ENCODE data around the gene PRKCE. TPM values are rescaled to one million over a fixed set of nuclear protein-coding genes. Genes with fewer than 3 reads are reported as not detected.

PRKCE gene
- total RNA-seq, 2 donors from 2014 or later, result 7.2 to 25.4 TPM

DNA sequence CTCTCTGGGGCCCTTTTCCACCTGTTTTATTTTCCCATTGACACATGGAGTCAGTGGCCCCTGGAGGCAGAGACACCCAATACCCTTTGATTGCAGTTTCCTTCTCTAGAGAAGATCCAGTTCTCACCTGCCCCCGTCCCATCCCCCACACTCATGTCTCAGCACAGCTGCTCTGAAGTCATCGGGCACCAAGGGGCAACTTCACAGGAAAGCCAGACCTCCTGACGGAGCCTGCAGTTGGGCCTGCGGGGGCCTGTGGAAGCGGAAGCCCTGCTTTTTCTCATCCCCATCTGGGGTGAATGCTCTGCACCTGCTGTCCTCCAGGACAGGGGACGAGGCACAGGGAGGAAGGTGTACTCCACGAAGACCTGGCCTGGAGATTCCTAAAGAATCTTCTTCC, 337.4 kb downstream of the PRKCE start:
- H3K9me3 ChIP-seq, result no peaks in the 10 kb centered on the region
- H3K36me3 ChIP-seq, result no peaks in the 10 kb centered on the region
- intact Hi-C loops (cut with DNase I), result no loop called here
- H3K4me1 ChIP-seq (replicated peaks), result peaks cover 10% of the 10 kb centered on the region
- no peak overlapping the region for H3K27ac ChIP-seq
- TF ChIP-seq, protein P1, sequence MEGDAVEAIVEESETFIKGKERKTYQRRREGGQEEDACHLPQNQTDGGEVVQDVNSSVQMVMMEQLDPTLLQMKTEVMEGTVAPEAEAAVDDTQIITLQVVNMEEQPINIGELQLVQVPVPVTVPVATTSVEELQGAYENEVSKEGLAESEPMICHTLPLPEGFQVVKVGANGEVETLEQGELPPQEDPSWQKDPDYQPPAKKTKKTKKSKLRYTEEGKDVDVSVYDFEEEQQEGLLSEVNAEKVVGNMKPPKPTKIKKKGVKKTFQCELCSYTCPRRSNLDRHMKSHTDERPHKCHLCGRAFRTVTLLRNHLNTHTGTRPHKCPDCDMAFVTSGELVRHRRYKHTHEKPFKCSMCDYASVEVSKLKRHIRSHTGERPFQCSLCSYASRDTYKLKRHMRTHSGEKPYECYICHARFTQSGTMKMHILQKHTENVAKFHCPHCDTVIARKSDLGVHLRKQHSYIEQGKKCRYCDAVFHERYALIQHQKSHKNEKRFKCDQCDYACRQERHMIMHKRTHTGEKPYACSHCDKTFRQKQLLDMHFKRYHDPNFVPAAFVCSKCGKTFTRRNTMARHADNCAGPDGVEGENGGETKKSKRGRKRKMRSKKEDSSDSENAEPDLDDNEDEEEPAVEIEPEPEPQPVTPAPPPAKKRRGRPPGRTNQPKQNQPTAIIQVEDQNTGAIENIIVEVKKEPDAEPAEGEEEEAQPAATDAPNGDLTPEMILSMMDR (IDR thresholded peaks at IDR 0.05), result no peak
- TF ChIP-seq POLR2AphosphoS5 (IDR thresholded peaks at IDR 0.05) (no peak), POLR2A (IDR thresholded peaks at IDR 0.05) (no peak)
- 81% methylated on average over 7 of the region's 7 CpGs for WGBS
- no peak overlapping the region for H3K4me3 ChIP-seq
- no peaks in the 10 kb centered on the region for H3K27me3 ChIP-seq (replicated peaks; ENCODE audit: insufficient read depth)
- DNase-seq (ENCODE audit: low spot score), result no peak

DNA sequence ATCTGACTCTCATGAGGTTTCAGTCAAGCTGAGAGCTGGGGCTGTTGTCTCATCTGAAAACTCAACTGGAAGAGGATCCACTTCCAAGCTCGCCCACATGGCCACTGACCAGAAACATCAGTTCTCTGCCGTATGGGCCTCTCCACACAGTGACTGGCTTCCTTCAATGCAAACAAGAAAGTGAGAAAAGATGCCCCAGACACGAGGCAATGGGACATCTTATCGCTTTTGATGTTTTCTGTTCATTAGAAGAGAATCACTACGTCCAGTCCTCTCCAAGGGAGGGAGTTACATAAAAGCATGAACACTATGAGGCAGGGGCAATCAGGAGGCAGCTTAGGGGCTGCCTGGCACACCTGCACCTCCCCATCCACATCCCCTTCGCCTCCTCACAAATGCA, 338.7 kb downstream of the PRKCE start:
- intact Hi-C loops (cut with DNase I), result loop anchor here (5.0 kb wide), 1 partner anchor 372 kb away; no protein-coding TSS in a partner anchor
- H3K27ac ChIP-seq, result no peak overlapping the region
- peaks cover 10% of the 10 kb centered on the region for H3K4me1 ChIP-seq (replicated peaks)
- no peak for DNase-seq (ENCODE audit: low spot score)
- TF ChIP-seq POLR2A (IDR thresholded peaks at IDR 0.05), result no peak
- TF ChIP-seq, protein P1 (IDR thresholded peaks at IDR 0.05), result no peak
- H3K9me3 ChIP-seq, result no peaks in the 10 kb centered on the region
- 90% methylated on average over 6 of the region's 6 CpGs for WGBS
- no peak overlapping the region for H3K4me3 ChIP-seq
- H3K36me3 ChIP-seq, result no peaks in the 10 kb centered on the region
- no peaks in the 10 kb centered on the region for H3K27me3 ChIP-seq (replicated peaks; ENCODE audit: insufficient read depth)

DNA sequence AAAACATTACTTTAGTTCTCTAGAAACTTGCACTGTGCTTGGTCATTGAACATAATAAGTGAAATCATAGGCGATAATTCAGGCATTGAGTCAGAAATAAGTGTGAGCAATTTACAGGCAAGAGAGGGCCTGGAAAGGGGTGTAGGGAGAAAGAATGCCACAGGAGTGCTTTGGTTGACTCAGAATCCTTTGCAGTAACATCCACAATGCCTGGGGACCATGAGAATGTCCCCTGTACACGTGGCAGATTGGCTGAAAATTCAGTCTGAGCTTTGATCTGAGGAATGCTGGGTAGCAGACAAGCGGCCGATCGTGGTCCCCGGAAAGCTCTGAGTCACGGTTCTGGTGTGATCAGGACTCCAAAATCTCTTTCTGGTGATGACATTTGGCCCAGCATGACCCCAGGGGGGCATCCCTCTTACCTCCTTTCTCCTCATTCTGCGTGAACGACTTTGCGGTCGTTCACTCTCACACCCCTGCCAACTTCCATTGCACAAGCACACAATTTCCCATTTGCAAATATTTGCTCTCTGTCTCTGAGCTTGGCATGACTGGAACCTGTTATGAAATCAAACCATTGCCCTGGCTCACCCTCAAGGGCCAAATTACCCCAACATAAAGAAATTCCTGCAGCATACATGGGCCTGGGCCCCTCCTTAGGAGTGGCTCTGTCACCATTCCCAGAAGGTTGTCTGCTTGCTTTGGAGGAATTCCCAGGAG, 340.7 kb downstream of the PRKCE start:
- WGBS, result 31% methylated on average over 11 of the region's 11 CpGs
- Histone ChIP-seq H3K27ac (peak overlapping the region; percentile 34 to 60), H3K9me3 (no peaks in the 10 kb centered on the region), H3K36me3 (no peaks in the 10 kb centered on the region), H3K4me3 (no peak overlapping the region), H3K4me1 (replicated peaks) (peaks cover 10% of the 10 kb centered on the region), H3K27me3 (replicated peaks; ENCODE audit: insufficient read depth) (no peaks in the 10 kb centered on the region)
- TF ChIP-seq, protein P1 (IDR thresholded peaks at IDR 0.05), result no peak
- TF ChIP-seq POLR2AphosphoS5 (IDR thresholded peaks at IDR 0.05) (peak; percentile 87), POLR2A (IDR thresholded peaks at IDR 0.05) (no peak)
- intact Hi-C loops (cut with DNase I), result loop anchor here (5.0 kb wide), 1 partner anchor 370 kb away; no protein-coding TSS in a partner anchor
- DNase-seq (ENCODE audit: low spot score), result peak; percentile 87

DNA sequence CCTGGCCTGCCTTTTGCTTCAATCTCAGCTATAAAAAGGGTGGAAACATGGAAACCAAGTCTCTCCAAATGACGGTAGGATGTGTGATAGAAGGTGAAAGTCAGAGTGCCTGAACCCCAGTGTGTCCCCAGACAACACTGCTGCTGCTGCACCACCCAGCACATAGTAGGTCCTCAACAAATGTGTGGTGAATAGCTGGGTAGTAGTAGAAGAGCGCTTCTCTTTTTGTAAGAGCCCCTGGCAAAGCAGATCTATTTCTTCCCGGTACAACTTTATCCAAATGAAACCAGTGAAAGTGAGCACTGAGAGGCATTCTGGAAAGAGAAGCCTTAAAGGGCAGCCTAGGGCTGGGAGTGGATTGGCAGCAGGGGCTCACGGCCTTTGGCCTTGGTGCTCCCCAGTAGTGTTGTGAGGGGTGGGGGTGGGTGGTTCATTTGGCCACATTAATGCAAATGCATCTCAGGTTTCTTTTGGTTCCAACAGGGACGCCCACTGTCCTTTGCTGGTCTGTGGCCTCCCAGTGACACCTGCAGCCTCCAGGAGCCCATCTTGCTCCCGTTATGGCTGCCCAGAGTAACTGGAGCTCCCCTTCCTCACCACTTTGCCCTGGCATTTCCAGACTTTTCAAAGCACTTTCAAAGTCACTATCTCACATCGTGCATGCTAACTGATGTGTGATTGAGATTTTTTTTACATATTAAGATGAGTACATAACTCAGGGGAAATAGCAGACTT, 341.4 kb downstream of the PRKCE start:
- DNase-seq (ENCODE audit: low spot score), result no peak
- Histone ChIP-seq H3K9me3 (no peaks in the 10 kb centered on the region), H3K4me1 (replicated peaks) (peaks cover 10% of the 10 kb centered on the region), H3K36me3 (no peaks in the 10 kb centered on the region), H3K27ac (peak overlapping the region; percentile 34 to 60), H3K27me3 (replicated peaks; ENCODE audit: insufficient read depth) (no peaks in the 10 kb centered on the region), H3K4me3 (no peak overlapping the region)
- intact Hi-C loops (cut with DNase I), result loop anchor here (1.0 to 5.0 kb wide), 2 partner anchors 369 to 468 kb away; no protein-coding TSS in a partner anchor
- no peak for TF ChIP-seq POLR2A (IDR thresholded peaks at IDR 0.05)
- TF ChIP-seq, protein P1 (IDR thresholded peaks at IDR 0.05), result no peak
- no peak for TF ChIP-seq POLR2AphosphoS5 (IDR thresholded peaks at IDR 0.05)
- 43% methylated on average over 7 of the region's 7 CpGs for WGBS
